Measurements from ENCODE around the gene SAMD1. TPM values are rescaled to one million over a fixed set of nuclear protein-coding genes. Genes with fewer than 3 reads are reported as not detected.

SAMD1 gene
- total RNA-seq, 1 experiment from 2014 or later: 12.9 TPM

GRCh38 chr19:14062558-14062855, 28.0 kb downstream of the SAMD1 start:
- peaks cover 4% of the 10 kb centered on the region for H3K36me3 Mint-ChIP-seq (ENCODE audit: insufficient read depth, unreplicated experiment)
- peaks cover 13% of the 10 kb centered on the region for H3K4me1 Mint-ChIP-seq (ENCODE audit: insufficient read depth, unreplicated experiment)
- intact Hi-C loops (cut with micrococcal nuclease): no loop called here
- DNase-seq (ENCODE audit: unreplicated experiment): no peak
- ChIA-PET CTCF (interaction anchor here (1.0 to 1.3 kb wide), 2 partner anchors 15 to 20 kb away, joined by 3 to 8 read pairs; no protein-coding TSS in a partner anchor), POLR2A (no interaction called here)
- H3K9me3 Mint-ChIP-seq (ENCODE audit: unreplicated experiment): no peaks in the 10 kb centered on the region
- H3K4me3 Mint-ChIP-seq (ENCODE audit: unreplicated experiment): no peak overlapping the region
- H3K27ac Mint-ChIP-seq (ENCODE audit: low read depth, unreplicated experiment): no peak overlapping the region
- BruUV-seq (replicated peaks): no TSS peak
- TF ChIP-seq CTCF (IDR thresholded peaks at IDR 0.05; ENCODE audit: unreplicated experiment): no peak
- H3K27me3 Mint-ChIP-seq (ENCODE audit: insufficient read depth, unreplicated experiment): peaks cover 23% of the 10 kb centered on the region

- Mint-ChIP-seq H3K4me1 (ENCODE audit: insufficient read depth, unreplicated experiment) (peaks cover 13% of the 10 kb centered on the region), H3K4me3 (ENCODE audit: unreplicated experiment) (no peak within 1 kb of the TSS), H3K27ac (ENCODE audit: low read depth, unreplicated experiment) (no peak within 1 kb of the TSS)
Measured at GRCh38 chr19:14061751-14062557, 28.6 kb downstream of the SAMD1 start, which contains the start of gene PALM3. Gene PALM3 (minus strand): TSS chr19:14062076. CDS start chr19:14061980, 96 bp downstream.

GRCh38 chr19:14061081-14061749, 29.3 kb downstream of the SAMD1 start:
- Mint-ChIP-seq H3K36me3 (ENCODE audit: insufficient read depth, unreplicated experiment) (peaks cover 4% of the 10 kb centered on the region), H3K4me1 (ENCODE audit: insufficient read depth, unreplicated experiment) (peaks cover 13% of the 10 kb centered on the region), H3K9me3 (ENCODE audit: unreplicated experiment) (no peaks in the 10 kb centered on the region), H3K27ac (ENCODE audit: low read depth, unreplicated experiment) (no peak overlapping the region), H3K27me3 (ENCODE audit: insufficient read depth, unreplicated experiment) (peaks cover 23% of the 10 kb centered on the region), H3K4me3 (ENCODE audit: unreplicated experiment) (no peak overlapping the region)
- BruUV-seq (replicated peaks): no TSS peak
- intact Hi-C loops (cut with micrococcal nuclease): no loop called here
- no peak for DNase-seq (ENCODE audit: unreplicated experiment)
- TF ChIP-seq CTCF (IDR thresholded peaks at IDR 0.05; ENCODE audit: unreplicated experiment): no peak
- ChIA-PET POLR2A (interaction anchor here (0.6 kb wide), 1 partner anchor 15 kb away, joined by 3 read pairs; no protein-coding TSS in a partner anchor), CTCF (interaction anchor here (0.5 to 2.5 kb wide), 10 partner anchors 9 to 104 kb away, joined by 3 to 24 read pairs (median 3); partner anchors contain the start of gene MISP3)

More at GRCh38 chr19:14061751-14062557, 28.6 kb downstream of the SAMD1 start, which contains the start of gene PALM3:
- H3K9me3 Mint-ChIP-seq (ENCODE audit: unreplicated experiment): no peaks in the 10 kb centered on the region
- no peak for DNase-seq (ENCODE audit: unreplicated experiment)
- intact Hi-C loops (cut with micrococcal nuclease): no loop called here
- POLR2A ChIA-PET: interaction anchor here (0.6 kb wide), 1 partner anchor 14 kb away, joined by 3 read pairs; no protein-coding TSS in a partner anchor
- peaks cover 23% of the 10 kb centered on the region for H3K27me3 Mint-ChIP-seq (ENCODE audit: insufficient read depth, unreplicated experiment)
- BruUV-seq (replicated peaks): no TSS peak
- CTCF ChIA-PET: interaction anchor here (0.5 to 1.3 kb wide), 6 partner anchors 9 to 44 kb away, joined by 3 to 8 read pairs (median 3); no protein-coding TSS in a partner anchor
- peaks cover 4% of the 10 kb centered on the region for H3K36me3 Mint-ChIP-seq (ENCODE audit: insufficient read depth, unreplicated experiment)
- no peak for TF ChIP-seq CTCF (IDR thresholded peaks at IDR 0.05; ENCODE audit: unreplicated experiment)

- TF ChIP-seq CTCF (IDR thresholded peaks at IDR 0.05; ENCODE audit: unreplicated experiment): no peak
- Mint-ChIP-seq H3K4me1 (ENCODE audit: insufficient read depth, unreplicated experiment) (peaks cover 13% of the 10 kb centered on the region), H3K4me3 (ENCODE audit: unreplicated experiment) (no peak overlapping the region), H3K9me3 (ENCODE audit: unreplicated experiment) (no peaks in the 10 kb centered on the region), H3K27ac (ENCODE audit: low read depth, unreplicated experiment) (no peak overlapping the region), H3K36me3 (ENCODE audit: insufficient read depth, unreplicated experiment) (peaks cover 4% of the 10 kb centered on the region), H3K27me3 (ENCODE audit: insufficient read depth, unreplicated experiment) (peaks cover 23% of the 10 kb centered on the region)
- DNase-seq (ENCODE audit: unreplicated experiment): no peak
- BruUV-seq (replicated peaks): no TSS peak
- intact Hi-C loops (cut with micrococcal nuclease): no loop called here
- ChIA-PET POLR2A (interaction anchor here (1.0 kb wide), 1 partner anchor 12 kb away, joined by 4 read pairs; no protein-coding TSS in a partner anchor), CTCF (interaction anchor here (0.6 to 2.5 kb wide), 18 partner anchors 9 to 738 kb away, joined by 3 to 24 read pairs (median 5); partner anchors contain the start of gene MISP3)
Measured at GRCh38 chr19:14059652-14060155, 30.8 kb downstream of the SAMD1 start.

Measured in MCF 10A (cell line).